HUES48 (cell line): Measurements from ENCODE around the gene PLA2G4F.

Experiments used
- H3K27ac ChIP-seq: one replicate; pipeline ENCODE4 v1.7.0; 2013; ENCODE audit warnings: low read depth, low read length, inconsistent platforms
- H3K27me3 ChIP-seq: 2 replicates; pipeline ENCODE4 v1.6.1; 2013; ENCODE audit warnings: mild to moderate bottlenecking, low read length; ENCODE audit not compliant: control insufficient read depth, insufficient read depth
- H3K36me3 ChIP-seq: 2 replicates; pipeline ENCODE4 v1.6.1; 2013; ENCODE audit warnings: low read length; ENCODE audit not compliant: control insufficient read depth, insufficient read depth
- H3K4me1 ChIP-seq: 2 replicates; pipeline ENCODE4 v1.6.1; 2013; ENCODE audit warnings: mild to moderate bottlenecking, low read length; ENCODE audit not compliant: control insufficient read depth, insufficient read depth
- H3K4me3 ChIP-seq: 2 replicates; pipeline ENCODE4 v1.5.1; 2013; ENCODE audit warnings: mild to moderate bottlenecking, low read depth, low read length
- H3K9ac ChIP-seq: 2 replicates; pipeline ENCODE4 v1.6.1; 2013; ENCODE audit warnings: mild to moderate bottlenecking, low read depth, low read length, moderate library complexity
- H3K9me3 ChIP-seq: 2 replicates; pipeline ENCODE4 v1.6.1; 2013; ENCODE audit warnings: low read length; ENCODE audit not compliant: control insufficient read depth, insufficient read depth

PLA2G4F gene

DNA sequence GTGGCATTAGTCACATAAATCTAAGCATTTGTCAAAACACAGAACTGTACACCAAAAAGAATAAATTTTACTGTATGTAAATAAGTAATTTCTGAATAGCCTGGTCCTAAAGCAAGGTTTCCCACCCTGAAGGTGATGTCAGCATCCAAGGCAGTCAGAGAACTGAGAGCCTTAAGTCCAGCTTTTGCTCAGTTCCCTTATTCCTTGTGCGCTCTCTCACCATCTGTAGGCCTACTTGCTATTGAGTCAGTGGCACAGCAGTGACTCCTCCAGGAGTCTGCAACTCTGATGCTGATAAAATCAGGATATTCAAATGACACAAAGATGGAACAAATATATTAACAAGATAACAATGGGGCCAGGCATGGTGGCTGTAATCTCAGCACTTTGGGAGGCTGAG is 29.4 kb upstream of the PLA2G4F start:
- H3K27me3 ChIP-seq, result no peaks in the 10 kb centered on the region
- no peak overlapping the region for H3K4me3 ChIP-seq
- H3K36me3 ChIP-seq, result peaks cover 80% of the 10 kb centered on the region
- no peaks in the 10 kb centered on the region for H3K4me1 ChIP-seq
- H3K27ac ChIP-seq, result no peak overlapping the region
- no peak overlapping the region for H3K9ac ChIP-seq
- no peaks in the 10 kb centered on the region for H3K9me3 ChIP-seq

- no peaks in the 10 kb centered on the region for H3K4me1 ChIP-seq
- H3K4me3 ChIP-seq, result no peak overlapping the region
- no peaks in the 10 kb centered on the region for H3K27me3 ChIP-seq
- H3K27ac ChIP-seq, result no peak overlapping the region
- peaks cover 83% of the 10 kb centered on the region for H3K36me3 ChIP-seq
- no peak overlapping the region for H3K9ac ChIP-seq
- no peaks in the 10 kb centered on the region for H3K9me3 ChIP-seq
Measured at GRCh38 chr15:42184736-42185135, 28.3 kb upstream of the PLA2G4F start.

DNA sequence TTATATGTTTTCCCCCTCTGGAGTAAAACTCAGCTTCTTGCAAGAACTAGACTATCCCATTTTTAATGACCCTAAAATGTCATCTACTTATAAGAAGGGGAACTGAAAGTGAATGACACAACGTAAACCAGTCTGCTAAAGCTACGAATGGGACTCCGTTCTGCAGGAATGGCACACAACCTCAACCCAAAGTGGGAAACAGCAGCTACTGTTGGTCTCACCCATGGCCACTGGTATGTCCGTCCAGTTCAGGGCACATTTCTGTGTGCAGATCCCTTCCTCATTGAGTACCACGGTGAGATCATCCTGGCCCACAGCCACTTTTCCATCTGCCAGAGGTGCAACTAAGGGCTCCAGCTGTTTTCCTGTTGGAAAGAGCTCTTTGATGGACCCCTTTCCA is 27.9 kb upstream of the PLA2G4F start:
- no peaks in the 10 kb centered on the region for H3K4me1 ChIP-seq
- H3K9me3 ChIP-seq, result no peaks in the 10 kb centered on the region
- H3K36me3 ChIP-seq, result peaks cover 85% of the 10 kb centered on the region
- no peak overlapping the region for H3K27ac ChIP-seq
- H3K9ac ChIP-seq, result no peak overlapping the region
- H3K27me3 ChIP-seq, result no peaks in the 10 kb centered on the region
- no peak overlapping the region for H3K4me3 ChIP-seq

- H3K36me3 ChIP-seq, result peaks cover 87% of the 10 kb centered on the region
- no peak overlapping the region for H3K27ac ChIP-seq
- no peak overlapping the region for H3K9ac ChIP-seq
- H3K4me1 ChIP-seq, result no peaks in the 10 kb centered on the region
- H3K4me3 ChIP-seq, result no peak overlapping the region
- H3K27me3 ChIP-seq, result no peaks in the 10 kb centered on the region
- no peaks in the 10 kb centered on the region for H3K9me3 ChIP-seq
Measured at GRCh38 chr15:42182961-42183360, 26.5 kb upstream of the PLA2G4F start.

DNA sequence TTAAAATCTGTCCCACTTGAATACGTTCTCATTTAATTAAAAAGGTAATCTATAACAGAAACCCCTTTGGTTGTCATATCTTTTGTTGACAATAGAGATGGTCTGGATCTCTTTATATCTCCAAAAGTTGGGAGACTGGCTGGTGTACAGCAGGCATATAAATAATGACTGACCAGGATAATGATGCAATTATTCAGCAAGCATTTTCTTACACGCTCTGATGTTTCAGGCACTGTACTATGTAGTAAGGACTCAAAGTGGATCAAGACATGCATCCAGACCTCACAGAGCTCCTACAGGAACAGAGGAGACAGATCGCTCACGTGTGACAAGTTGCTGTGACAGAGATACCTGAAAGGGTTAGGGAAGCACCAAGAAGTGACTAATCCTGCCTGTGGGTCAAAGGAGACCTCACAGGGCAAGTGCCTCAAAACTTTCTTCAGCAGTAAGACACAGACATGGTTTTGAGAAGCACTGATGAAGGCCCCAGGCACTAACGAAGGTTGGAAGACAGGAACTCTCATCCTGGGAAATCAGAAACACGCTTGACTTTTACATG is 26.0 kb upstream of the PLA2G4F start:
- H3K27me3 ChIP-seq, result no peaks in the 10 kb centered on the region
- H3K4me3 ChIP-seq, result no peak overlapping the region
- H3K27ac ChIP-seq, result no peak overlapping the region
- peaks cover 86% of the 10 kb centered on the region for H3K36me3 ChIP-seq
- no peak overlapping the region for H3K9ac ChIP-seq
- H3K9me3 ChIP-seq, result no peaks in the 10 kb centered on the region
- H3K4me1 ChIP-seq, result no peaks in the 10 kb centered on the region

DNA sequence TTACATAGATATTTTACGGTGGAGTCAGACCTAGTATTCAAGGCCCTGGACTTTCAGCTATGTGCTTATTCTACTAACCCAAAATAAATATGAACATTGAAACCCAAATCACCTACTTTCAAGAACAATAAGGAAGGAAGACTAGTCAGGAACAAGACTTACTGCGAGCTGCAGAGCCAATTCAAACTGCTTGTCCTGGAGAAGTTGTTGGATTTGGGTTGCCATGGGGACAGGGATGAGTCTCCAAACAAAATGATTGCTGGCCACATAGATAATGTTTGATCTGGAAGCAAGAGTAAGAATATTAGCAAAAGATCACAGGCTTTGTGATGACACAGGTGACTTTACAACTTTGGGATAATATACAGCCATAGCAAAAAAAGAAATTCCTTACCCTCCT is 21.6 kb upstream of the PLA2G4F start:
- Histone ChIP-seq H3K27me3 (no peaks in the 10 kb centered on the region), H3K27ac (no peak overlapping the region), H3K9ac (no peak overlapping the region), H3K9me3 (no peaks in the 10 kb centered on the region), H3K4me1 (no peaks in the 10 kb centered on the region), H3K4me3 (no peak overlapping the region), H3K36me3 (peaks cover 77% of the 10 kb centered on the region)

DNA sequence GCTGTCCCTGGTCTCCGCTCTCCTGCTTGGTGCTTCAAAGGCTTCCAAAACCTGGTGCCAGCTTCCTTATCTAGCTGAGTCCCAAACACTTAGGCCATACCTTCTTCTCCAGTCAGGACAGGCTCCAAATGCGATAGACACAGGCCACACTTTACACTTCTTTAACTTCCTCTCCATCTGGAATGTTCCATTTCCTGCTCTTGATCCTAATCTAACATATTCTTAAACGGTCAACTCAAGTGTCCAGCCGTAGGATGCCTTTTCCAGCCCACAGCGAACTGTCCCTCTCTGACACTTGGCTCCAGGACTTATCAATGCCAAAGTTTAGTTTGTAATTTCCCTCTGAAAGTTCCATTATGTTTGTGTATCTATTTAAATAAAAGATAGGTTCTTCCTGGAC is 19.2 kb upstream of the PLA2G4F start:
- Histone ChIP-seq H3K36me3 (peaks cover 80% of the 10 kb centered on the region), H3K9me3 (no peaks in the 10 kb centered on the region), H3K9ac (no peak overlapping the region), H3K4me3 (no peak overlapping the region), H3K27ac (no peak overlapping the region), H3K4me1 (no peaks in the 10 kb centered on the region), H3K27me3 (no peaks in the 10 kb centered on the region)

DNA sequence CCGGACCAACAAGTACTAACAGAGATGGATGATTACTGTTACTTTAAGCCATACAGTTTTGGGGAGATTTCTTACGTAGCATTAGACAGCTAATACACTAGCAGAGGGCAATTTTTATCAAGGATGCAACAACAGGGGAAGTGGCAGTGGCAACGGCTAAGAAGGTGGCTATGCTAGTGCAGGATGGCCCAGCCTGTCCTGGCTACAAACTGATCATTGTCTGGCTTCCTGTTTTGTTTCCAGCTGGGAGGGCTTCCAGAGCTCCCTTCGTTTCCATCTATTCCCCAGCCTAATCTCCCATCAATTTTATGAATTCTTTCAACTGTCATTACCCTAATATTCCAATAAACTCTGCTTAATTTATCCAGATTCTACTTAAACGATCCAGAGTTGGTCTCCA is 16.0 kb upstream of the PLA2G4F start:
- no peaks in the 10 kb centered on the region for H3K27me3 ChIP-seq
- no peak overlapping the region for H3K9ac ChIP-seq
- no peaks in the 10 kb centered on the region for H3K4me1 ChIP-seq
- H3K36me3 ChIP-seq, result peaks cover 74% of the 10 kb centered on the region
- H3K4me3 ChIP-seq, result no peak overlapping the region
- no peak overlapping the region for H3K27ac ChIP-seq
- H3K9me3 ChIP-seq, result no peaks in the 10 kb centered on the region

- Histone ChIP-seq H3K27ac (no peak overlapping the region), H3K36me3 (peaks cover 76% of the 10 kb centered on the region), H3K4me1 (no peaks in the 10 kb centered on the region), H3K27me3 (no peaks in the 10 kb centered on the region), H3K9me3 (no peaks in the 10 kb centered on the region), H3K4me3 (no peak overlapping the region), H3K9ac (no peak overlapping the region)
Measured at GRCh38 chr15:42171795-42172194, 15.4 kb upstream of the PLA2G4F start.

DNA sequence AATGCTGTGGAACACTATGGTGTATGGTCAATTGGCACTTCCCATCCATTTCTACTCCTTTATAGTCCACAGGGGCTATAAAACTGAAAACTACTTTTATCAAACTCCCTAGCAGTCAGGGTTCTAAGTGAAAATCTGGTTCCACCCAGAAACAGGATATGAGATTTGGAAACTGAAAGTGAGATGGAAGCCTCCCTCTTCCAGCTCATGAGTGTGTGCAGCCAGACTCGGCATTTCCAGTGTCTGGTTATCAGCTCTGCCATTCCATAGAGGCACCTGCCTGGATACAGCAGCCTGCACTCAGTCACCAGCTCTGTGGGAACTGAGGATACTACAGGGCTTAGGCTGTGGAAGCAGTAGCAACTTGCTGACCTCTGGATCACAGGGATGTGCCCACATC is 14.7 kb upstream of the PLA2G4F start:
- Histone ChIP-seq H3K4me3 (no peak overlapping the region), H3K9ac (no peak overlapping the region), H3K27me3 (no peaks in the 10 kb centered on the region), H3K4me1 (no peaks in the 10 kb centered on the region), H3K36me3 (peaks cover 83% of the 10 kb centered on the region), H3K9me3 (no peaks in the 10 kb centered on the region), H3K27ac (no peak overlapping the region)

- H3K9ac ChIP-seq, result no peak overlapping the region
- H3K36me3 ChIP-seq, result peaks cover 88% of the 10 kb centered on the region
- no peak overlapping the region for H3K27ac ChIP-seq
Measured at GRCh38 chr15:42166225-42166940, 9.9 kb upstream of the PLA2G4F start.

More at GRCh38 chr15:42166225-42166940, 9.9 kb upstream of the PLA2G4F start:
- no peaks in the 10 kb centered on the region for H3K27me3 ChIP-seq
- no peaks in the 10 kb centered on the region for H3K9me3 ChIP-seq
- no peaks in the 10 kb centered on the region for H3K4me1 ChIP-seq
- no peak overlapping the region for H3K4me3 ChIP-seq
